Omental fat pad (tissue), 4 donors: ENCODE data around the gene FEN1. TPM values are rescaled to one million over a fixed set of nuclear protein-coding genes. Genes with fewer than 3 reads are reported as not detected.

Experiments used
- ATAC-seq: fragments of 150-250 bp; one replicate; pipeline ENCODE4 v1.9.1; 2016; ENCODE audit warnings: mild to moderate bottlenecking, moderate library complexity; ENCODE audit not compliant: low FRiP score
- DNase-seq: peaks from one replicate; pipeline ENCODE4 v3.0.0-alpha.2; 2019; ENCODE audit warnings: low spot score
- CTCF ChIP-seq, 3 donors: fragments of 450-650 bp; IDR thresholded peaks; one replicate each; pipeline ENCODE4 v1.5.1; 2016 to 2017; ENCODE audit warnings: antibody characterized with exemption in 3 of 3, mild to moderate bottlenecking in 3 of 3, moderate library complexity in 2 of 3
- total RNA-seq, 4 donors: library from RNA; depleted of rRNA; stranded (reverse); fragments of >200 nt; gene quantifications; one replicate each; pipeline ENCODE4 v1.1.0, GENCODE V29; 2016

Gene FEN1
- total RNA-seq, 4 donors from 2014 or later: 4.7 to 8.9 (median 6.7) TPM

GRCh38 chr11:61747192-61747966 lies 45.3 kb upstream of the FEN1 start:
- ATAC-seq: peak; percentile 73
- DNase-seq: peak; percentile 72

GRCh38 chr11:61747967-61748285 lies 44.8 kb upstream of the FEN1 start:
- ATAC-seq (no peak), DNase-seq (no peak)
- no peak for TF ChIP-seq CTCF (IDR thresholded peaks at IDR 0.05)

More at GRCh38 chr11:61747192-61747966, 45.3 kb upstream of the FEN1 start:
- TF ChIP-seq CTCF (IDR thresholded peaks at IDR 0.05): peak in 1 of 3 donors; percentile 53

- ATAC-seq (no peak), DNase-seq (no peak)
- TF ChIP-seq CTCF (IDR thresholded peaks at IDR 0.05): no peak
These were observed 43.0 kb upstream of the FEN1 start for GRCh38 chr11:61749591-61750217.

- DNase-seq: no peak
- ATAC-seq: no peak
- no peak for TF ChIP-seq CTCF (IDR thresholded peaks at IDR 0.05)
These were observed 42.0 kb upstream of the FEN1 start for GRCh38 chr11:61750631-61751273.

- no peak for TF ChIP-seq CTCF (IDR thresholded peaks at IDR 0.05)
- DNase-seq (no peak), ATAC-seq (no peak)
These were observed 41.3 kb upstream of the FEN1 start for GRCh38 chr11:61751384-61751783.

GRCh38 chr11:61752117-61752924 lies 40.4 kb upstream of the FEN1 start, which contains the start of gene MYRF:
Gene MYRF, plus strand, starts transcription at chr11:61752636. Its CDS starts 109 bp downstream, at chr11:61752745.
- peak in 1 of 3 donors; percentile 11 for TF ChIP-seq CTCF (IDR thresholded peaks at IDR 0.05)
- ATAC-seq (peak; percentile 71), DNase-seq (no peak)
